GM13977 (cell line): Measurements from ENCODE around the gene LOXHD1.

ENCODE experiments used
- DNase-seq: peaks from one replicate; pipeline ENCODE4 v3.0.0; 2012; ENCODE audit warnings: low spot score
- in situ Hi-C: fragments of 300-500 bp; cut with MboI; formaldehyde crosslinking; loops from one replicate; pipeline ENCODE4 v1.12.0; 2022; ENCODE audit warnings: low sequenced_read_pairs, low pct_unique_long_range_greater_than_20kb, mixed read lengths, inconsistent platforms; ENCODE audit not compliant: unreplicated experiment
- TF ChIP-seq, protein P1 (sequence below): IDR thresholded peaks from 2 replicates; pipeline ENCODE4 v1.5.1; 2012; ENCODE audit warnings: mild to moderate bottlenecking, control low read depth; ENCODE audit not compliant: insufficient read depth; ENCODE audit errors: extremely low read depth, missing control alignments

Gene LOXHD1

DNA sequence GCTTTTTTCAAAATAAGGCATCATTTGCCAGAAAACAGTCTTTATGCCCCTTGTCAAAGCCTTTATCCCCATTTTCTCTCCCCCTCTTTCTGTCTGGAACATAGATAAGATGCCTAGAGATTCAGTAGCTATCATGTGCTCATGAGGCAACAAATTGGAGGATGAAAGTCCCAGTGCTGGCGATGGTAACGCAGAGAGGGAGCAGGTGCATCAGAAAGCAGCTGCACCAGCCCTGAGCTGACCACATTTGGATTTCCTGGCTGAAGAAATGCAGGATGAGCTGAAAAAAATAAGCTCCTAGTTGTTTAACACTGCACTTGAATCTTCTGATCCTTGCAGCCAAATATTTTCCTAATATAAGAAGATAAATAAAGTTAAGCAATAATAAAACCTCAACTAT lies 48.0 kb downstream of the LOXHD1 start:
- in situ Hi-C loops: no loop called here
- TF ChIP-seq, protein P1, sequence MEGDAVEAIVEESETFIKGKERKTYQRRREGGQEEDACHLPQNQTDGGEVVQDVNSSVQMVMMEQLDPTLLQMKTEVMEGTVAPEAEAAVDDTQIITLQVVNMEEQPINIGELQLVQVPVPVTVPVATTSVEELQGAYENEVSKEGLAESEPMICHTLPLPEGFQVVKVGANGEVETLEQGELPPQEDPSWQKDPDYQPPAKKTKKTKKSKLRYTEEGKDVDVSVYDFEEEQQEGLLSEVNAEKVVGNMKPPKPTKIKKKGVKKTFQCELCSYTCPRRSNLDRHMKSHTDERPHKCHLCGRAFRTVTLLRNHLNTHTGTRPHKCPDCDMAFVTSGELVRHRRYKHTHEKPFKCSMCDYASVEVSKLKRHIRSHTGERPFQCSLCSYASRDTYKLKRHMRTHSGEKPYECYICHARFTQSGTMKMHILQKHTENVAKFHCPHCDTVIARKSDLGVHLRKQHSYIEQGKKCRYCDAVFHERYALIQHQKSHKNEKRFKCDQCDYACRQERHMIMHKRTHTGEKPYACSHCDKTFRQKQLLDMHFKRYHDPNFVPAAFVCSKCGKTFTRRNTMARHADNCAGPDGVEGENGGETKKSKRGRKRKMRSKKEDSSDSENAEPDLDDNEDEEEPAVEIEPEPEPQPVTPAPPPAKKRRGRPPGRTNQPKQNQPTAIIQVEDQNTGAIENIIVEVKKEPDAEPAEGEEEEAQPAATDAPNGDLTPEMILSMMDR: no peak
- DNase-seq: no peak

DNA sequence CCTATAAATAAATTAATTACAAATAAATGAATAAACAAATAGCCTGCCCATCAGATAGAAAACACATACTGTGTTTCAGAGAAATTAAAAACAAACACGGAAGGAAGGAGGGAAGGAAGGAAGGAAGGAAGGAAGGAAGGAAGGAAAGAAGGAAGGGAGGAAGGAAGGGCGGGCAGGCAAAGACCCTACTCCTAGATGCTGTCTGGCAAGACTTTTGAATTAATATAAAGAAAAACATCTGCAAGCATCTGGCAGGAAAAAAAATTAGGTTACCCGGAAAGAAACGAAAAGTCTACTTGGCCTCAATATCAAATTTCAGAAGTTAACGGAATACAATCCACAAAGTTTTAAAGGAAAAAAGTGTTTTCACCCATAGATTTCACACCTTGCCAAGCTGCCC lies 49.1 kb downstream of the LOXHD1 start:
- TF ChIP-seq, protein P1: no peak
- DNase-seq: no peak
- in situ Hi-C loops: no loop called here

DNA sequence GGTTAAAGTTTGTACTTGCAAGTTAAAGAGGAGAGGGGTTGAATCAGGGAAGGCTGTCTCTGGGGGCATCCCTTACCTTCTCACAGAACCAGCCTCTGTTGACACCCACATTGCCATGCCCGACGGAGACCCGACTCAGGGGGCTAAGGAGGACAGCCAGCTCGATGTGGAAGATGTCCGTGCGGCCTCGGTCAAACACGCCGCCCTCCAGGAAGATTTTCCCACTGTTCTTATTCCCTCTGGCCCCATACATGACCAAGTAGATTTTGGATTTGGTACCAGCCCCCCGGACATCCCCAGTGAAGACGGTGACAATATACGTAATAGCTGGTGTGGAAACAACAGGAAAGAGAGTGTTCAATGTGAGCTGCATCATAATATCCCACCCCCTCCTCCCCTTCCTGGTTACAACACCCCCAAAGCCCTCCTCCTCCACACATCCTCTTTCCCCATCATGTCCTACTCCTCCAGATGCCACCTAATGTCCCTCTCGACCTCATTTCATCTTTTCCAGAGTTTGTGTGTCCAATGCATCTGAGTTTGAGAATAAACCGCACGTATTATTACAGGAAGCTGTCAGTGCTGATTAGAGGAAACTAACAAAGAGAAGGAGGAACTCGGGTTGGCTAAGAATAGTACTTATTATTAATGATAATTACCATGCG lies 55.7 kb downstream of the LOXHD1 start:
- TF ChIP-seq, protein P1: no peak
- in situ Hi-C loops: no loop called here
- DNase-seq: no peak

DNA sequence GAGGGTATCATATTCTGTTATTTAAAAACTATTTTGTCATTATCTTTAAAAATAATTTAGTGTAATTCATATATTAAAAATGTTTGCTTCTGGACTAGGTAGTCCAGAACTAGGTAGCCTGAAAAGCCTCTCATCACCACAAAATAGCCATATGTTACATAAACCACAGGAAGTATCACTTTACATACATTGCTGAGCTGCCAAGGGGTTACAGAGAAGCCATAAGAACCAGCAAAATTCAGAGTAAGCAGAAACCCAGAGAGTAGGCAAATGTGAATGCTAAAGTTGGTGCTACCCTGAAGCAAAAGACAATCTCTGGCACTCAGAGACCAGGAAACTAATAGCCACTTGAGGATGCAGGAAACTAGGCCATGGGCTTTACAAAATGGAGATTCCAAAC lies 60.9 kb downstream of the LOXHD1 start:
- no peak for DNase-seq
- in situ Hi-C loops: no loop called here
- TF ChIP-seq, protein P1: no peak

- in situ Hi-C loops: no loop called here
- TF ChIP-seq, protein P1: no peak
- no peak for DNase-seq
These were observed 65.1 kb downstream of the LOXHD1 start for GRCh38 chr18:46591783-46592391.

GRCh38 chr18:46590103-46590502 lies 66.9 kb downstream of the LOXHD1 start:
- in situ Hi-C loops: no loop called here
- TF ChIP-seq, protein P1: no peak
- no peak for DNase-seq
